ENCODE measurements around the gene ATF4.

Gene ATF4

GRCh38 chr22:39512026-39512425 is 8.3 kb upstream of the ATF4 start:
- no peak for DNase-seq (ENCODE audit: insufficient read length, low spot score)
- no peak for TF ChIP-seq CTCF (IDR thresholded peaks at IDR 0.05; ENCODE audit: insufficient read depth, missing control alignments)
- no peak for FAIRE-seq

GRCh38 chr22:39513791-39514190 is 6.6 kb upstream of the ATF4 start:
- no peak for FAIRE-seq
- no peak for DNase-seq (ENCODE audit: insufficient read length, low spot score)
- TF ChIP-seq CTCF (IDR thresholded peaks at IDR 0.05; ENCODE audit: insufficient read depth, missing control alignments): no peak

GRCh38 chr22:39514373-39514973 is 5.9 kb upstream of the ATF4 start:
- DNase-seq (ENCODE audit: insufficient read length, low spot score) (no peak), FAIRE-seq (no peak)
- TF ChIP-seq CTCF (IDR thresholded peaks at IDR 0.05; ENCODE audit: insufficient read depth, missing control alignments): peak; percentile 61

- DNase-seq (ENCODE audit: insufficient read length, low spot score) (no peak), FAIRE-seq (no peak)
- TF ChIP-seq CTCF (IDR thresholded peaks at IDR 0.05; ENCODE audit: insufficient read depth, missing control alignments): no peak
These were observed 4.9 kb upstream of the ATF4 start for GRCh38 chr22:39515266-39516050.

- no peak for TF ChIP-seq CTCF (IDR thresholded peaks at IDR 0.05; ENCODE audit: insufficient read depth, missing control alignments)
- DNase-seq (ENCODE audit: insufficient read length, low spot score) (no peak), FAIRE-seq (no peak)
These were observed 2.9 kb upstream of the ATF4 start for GRCh38 chr22:39517470-39517869.

- FAIRE-seq: no peak
- DNase-seq (ENCODE audit: insufficient read length, low spot score): no peak
- TF ChIP-seq CTCF (IDR thresholded peaks at IDR 0.05; ENCODE audit: insufficient read depth, missing control alignments): no peak
These were observed 2.1 kb upstream of the ATF4 start for GRCh38 chr22:39518144-39518786.
